ENCODE measurements around the gene STKLD1. TPM values are rescaled to one million over a fixed set of nuclear protein-coding genes. Genes with fewer than 3 reads are reported as not detected.
"Not testable (repeated sequence)": the region's sequence is repeated elsewhere in the genome, so short reads cannot be mapped to it uniquely, and the experiment has no call there.

STKLD1 gene
- total RNA-seq, 4 donors from 2014 or later, result 0.22 to 1.0 (median 0.69) TPM

GRCh38 chr9:133331641-133332380 lies 44.4 kb upstream of the STKLD1 start:
- Histone ChIP-seq H3K4me1 (peaks cover 0 to 28% (median 22%) of the 10 kb centered on the region in 4 donors), H3K9me3 (no peaks in the 10 kb centered on the region), H3K27ac (no peak overlapping the region), H3K4me3 (no peak overlapping the region), H3K27me3 (no peaks in the 10 kb centered on the region), H3K36me3 (peaks cover 4 to 59% (median 31%) of the 10 kb centered on the region in 3 donors)
- 96 to 97% methylated on average over 50 to 57 of the region's 57 CpGs for WGBS, 2 donors
- TF ChIP-seq EP300 (IDR thresholded peaks at IDR 0.05) (no peak), POLR2A (IDR thresholded peaks at IDR 0.05) (no peak), CTCF (IDR thresholded peaks at IDR 0.05) (no peak)
- no peak for DNase-seq (ENCODE audit: low spot score in 2 of 2)

- H3K27ac ChIP-seq, result no peak overlapping the region
- H3K4me1 ChIP-seq, result peaks cover 0 to 33% (median 24%) of the 10 kb centered on the region in 4 donors
- no peaks in the 10 kb centered on the region for H3K27me3 ChIP-seq
- no peak for TF ChIP-seq CTCF (IDR thresholded peaks at IDR 0.05)
- TF ChIP-seq POLR2A (IDR thresholded peaks at IDR 0.05), result no peak
- TF ChIP-seq EP300 (IDR thresholded peaks at IDR 0.05), result no peak
- no peak for DNase-seq (ENCODE audit: low spot score in 2 of 2)
- WGBS, 2 donors, result 82 to 84% methylated on average over 18 to 20 of the region's 20 CpGs
- H3K4me3 ChIP-seq, result no peak overlapping the region
- peaks cover 4 to 59% (median 31%) of the 10 kb centered on the region in 3 donors for H3K36me3 ChIP-seq
- no peaks in the 10 kb centered on the region for H3K9me3 ChIP-seq
Measured at GRCh38 chr9:133332381-133332730, 43.8 kb upstream of the STKLD1 start.

- no peaks in the 10 kb centered on the region for H3K9me3 ChIP-seq
- WGBS, 2 donors, result 94 to 96% methylated on average over 9 to 11 of the region's 11 CpGs
- no peaks in the 10 kb centered on the region for H3K27me3 ChIP-seq
- no peak overlapping the region for H3K4me3 ChIP-seq
- peaks cover 0 to 36% (median 24%) of the 10 kb centered on the region in 4 donors for H3K4me1 ChIP-seq
- TF ChIP-seq EP300 (IDR thresholded peaks at IDR 0.05) (no peak), CTCF (IDR thresholded peaks at IDR 0.05) (no peak), POLR2A (IDR thresholded peaks at IDR 0.05) (no peak)
- no peak for DNase-seq (ENCODE audit: low spot score in 2 of 2)
- no peak overlapping the region for H3K27ac ChIP-seq
- peaks cover 4 to 60% (median 31%) of the 10 kb centered on the region in 3 donors for H3K36me3 ChIP-seq
Measured at GRCh38 chr9:133333011-133333410, 43.2 kb upstream of the STKLD1 start.

GRCh38 chr9:133333566-133333965 lies 42.6 kb upstream of the STKLD1 start:
- Histone ChIP-seq H3K27me3 (no peaks in the 10 kb centered on the region), H3K4me3 (no peak overlapping the region), H3K4me1 (peaks cover 0 to 36% (median 24%) of the 10 kb centered on the region in 4 donors), H3K9me3 (no peaks in the 10 kb centered on the region), H3K27ac (peak overlapping the region in 1 of 4 donors; percentile 8), H3K36me3 (peaks cover 4 to 62% (median 31%) of the 10 kb centered on the region in 3 donors)
- 91 to 92% methylated on average over 9 to 10 of the region's 10 CpGs for WGBS, 2 donors
- no peak for DNase-seq (ENCODE audit: low spot score in 2 of 2)
- TF ChIP-seq CTCF (IDR thresholded peaks at IDR 0.05), result no peak
- no peak for TF ChIP-seq EP300 (IDR thresholded peaks at IDR 0.05)
- no peak for TF ChIP-seq POLR2A (IDR thresholded peaks at IDR 0.05)

- no peak overlapping the region for H3K27ac ChIP-seq
- H3K9me3 ChIP-seq, result no peaks in the 10 kb centered on the region
- H3K36me3 ChIP-seq, result peaks cover 4 to 62% (median 31%) of the 10 kb centered on the region in 3 donors
- H3K4me3 ChIP-seq, result no peak overlapping the region
- peaks cover 0 to 36% (median 24%) of the 10 kb centered on the region in 4 donors for H3K4me1 ChIP-seq
- 89 to 93% methylated on average over 6 of the region's 6 CpGs for WGBS, 2 donors
- DNase-seq (ENCODE audit: low spot score in 2 of 2), result no peak
- TF ChIP-seq EP300 (IDR thresholded peaks at IDR 0.05), result no peak
- no peak for TF ChIP-seq POLR2A (IDR thresholded peaks at IDR 0.05)
- TF ChIP-seq CTCF (IDR thresholded peaks at IDR 0.05), result no peak
- H3K27me3 ChIP-seq, result no peaks in the 10 kb centered on the region
Measured at GRCh38 chr9:133334161-133334560, 42.0 kb upstream of the STKLD1 start.

GRCh38 chr9:133334888-133335287 lies 41.3 kb upstream of the STKLD1 start:
- not testable (repeated sequence) for H3K27me3 ChIP-seq; H3K9me3 ChIP-seq; DNase-seq (ENCODE audit: low spot score in 2 of 2)
- peak overlapping the region in 1 of 4 donors; percentile 78 for H3K27ac ChIP-seq
- 82% methylated on average over 11 of the region's 11 CpGs for WGBS, 2 donors
- H3K4me3 ChIP-seq, result peak overlapping the region; percentile 66 to 95 (median 83)
- H3K4me1 ChIP-seq, result peaks cover 0 to 36% (median 24%) of the 10 kb centered on the region in 4 donors
- peaks cover 4 to 61% (median 31%) of the 10 kb centered on the region in 3 donors for H3K36me3 ChIP-seq

Data from tibial nerve (tissue), 4 donors.